ENCODE results near the gene ACCS.

The ACCS gene

DNA sequence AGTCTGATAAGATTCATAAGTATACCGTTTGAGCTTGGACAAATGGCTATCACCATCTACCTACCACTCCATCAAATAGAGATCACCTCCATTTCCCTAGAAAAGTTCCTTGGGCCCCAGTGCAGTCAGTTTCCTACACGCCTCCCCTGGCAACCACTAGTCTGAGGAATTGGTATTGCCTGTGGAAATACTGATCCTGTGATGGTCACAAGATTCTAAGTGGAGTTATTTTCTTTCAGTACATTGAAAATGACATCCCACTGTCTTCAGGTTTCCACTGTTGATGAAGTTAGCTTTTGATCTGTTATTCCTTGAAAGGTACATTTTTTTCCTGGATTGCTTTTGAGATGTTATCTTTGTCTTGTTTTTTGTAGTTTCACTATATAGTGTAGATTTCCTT, 22.9 kb upstream of the ACCS start:
- no peak for DNase-seq

GRCh38 chr11:44046182-44046581, 19.9 kb upstream of the ACCS start:
- no peak for DNase-seq

GRCh38 chr11:44047298-44047697, 18.8 kb upstream of the ACCS start:
- DNase-seq, result no peak

DNA sequence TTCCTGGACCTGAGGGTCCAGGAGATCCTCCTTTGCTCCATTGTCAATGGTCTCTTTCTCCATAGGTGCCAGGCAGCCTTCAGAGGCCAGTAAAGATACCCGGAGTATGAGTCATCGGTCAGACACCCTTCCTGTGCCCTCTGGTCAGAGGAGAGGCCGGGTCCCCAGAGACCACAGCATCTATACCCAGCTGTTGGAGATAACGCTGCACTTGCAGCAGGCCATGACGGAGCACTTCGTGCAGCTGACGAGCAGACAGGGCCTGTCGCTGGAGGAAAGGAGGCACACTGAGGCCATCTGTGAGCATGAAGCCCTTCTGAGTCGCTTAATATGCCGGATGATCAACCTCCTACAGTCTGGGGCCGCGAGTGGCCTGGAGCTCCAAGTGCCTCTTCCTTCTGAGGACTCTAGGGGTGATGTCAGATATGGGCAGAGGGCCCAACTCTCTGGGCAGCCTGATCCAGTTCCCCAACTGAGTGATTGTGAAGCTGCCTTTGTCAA, 18.1 kb upstream of the ACCS start, which contains the start of gene ACCSL:
Gene ACCSL, plus strand, starts transcription at position 51 of the 501 bp plus-strand sequence. Its CDS starts 56 bp downstream, at position 107.
- no peak for DNase-seq

DNA sequence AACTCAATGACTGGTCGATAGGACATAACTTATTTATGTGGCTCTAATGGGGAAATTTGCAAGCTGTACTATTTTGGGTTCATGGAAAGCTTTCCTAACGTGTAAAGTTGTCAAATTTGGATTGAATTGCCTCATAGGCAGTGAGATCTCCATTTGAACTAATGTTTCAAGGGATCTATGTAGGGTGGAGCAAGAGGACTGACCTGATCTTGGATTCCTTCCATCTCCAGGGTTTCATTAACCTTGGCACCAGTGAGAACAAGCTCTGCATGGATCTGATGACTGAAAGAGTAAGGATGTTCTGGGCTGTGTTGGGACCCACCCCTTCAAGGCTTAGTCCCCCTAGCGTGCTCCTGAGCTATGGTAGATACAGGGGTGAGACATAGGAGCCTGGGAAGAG, 16.2 kb upstream of the ACCS start:
- no peak for DNase-seq

- DNase-seq, result no peak
These were observed 14.9 kb upstream of the ACCS start for GRCh38 chr11:44051171-44051570.

DNA sequence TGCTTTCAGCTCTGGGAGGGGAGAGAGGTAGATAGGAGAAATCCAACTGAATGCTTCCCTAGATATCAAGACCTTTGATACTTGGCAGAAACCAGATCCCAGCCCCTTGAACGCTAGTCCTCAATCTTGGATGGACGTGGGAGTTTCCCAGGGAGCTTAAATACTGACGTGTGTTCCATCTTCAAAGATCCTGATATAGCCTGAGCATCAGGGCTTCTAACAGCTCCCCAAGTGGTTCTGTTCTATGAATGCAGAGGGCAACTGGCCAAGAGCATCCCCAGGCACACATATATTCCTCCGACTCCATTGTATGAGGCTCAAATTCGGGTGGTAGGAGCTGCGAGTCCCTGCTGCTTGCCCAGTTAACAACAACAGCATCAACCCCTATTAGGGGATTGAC, 8.7 kb upstream of the ACCS start:
- no peak for DNase-seq

DNA sequence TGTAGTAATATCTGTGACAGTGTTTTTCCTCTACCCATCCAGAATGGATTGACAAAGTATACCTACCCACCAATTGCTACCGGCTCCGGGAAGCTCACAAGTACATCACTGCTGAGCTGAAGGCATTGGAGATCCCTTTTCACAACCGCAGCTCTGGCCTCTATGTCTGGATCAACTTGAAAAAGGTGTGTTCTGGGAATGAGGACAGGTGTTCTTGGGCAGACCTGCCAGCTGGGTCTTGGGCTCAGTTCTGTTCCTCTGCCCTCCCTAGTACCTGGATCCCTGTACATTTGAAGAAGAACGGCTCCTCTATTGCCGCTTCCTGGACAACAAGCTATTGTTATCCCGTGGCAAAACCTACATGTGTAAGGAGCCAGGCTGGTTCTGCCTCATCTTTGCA, 7.8 kb upstream of the ACCS start:
- DNase-seq, result no peak

DNA sequence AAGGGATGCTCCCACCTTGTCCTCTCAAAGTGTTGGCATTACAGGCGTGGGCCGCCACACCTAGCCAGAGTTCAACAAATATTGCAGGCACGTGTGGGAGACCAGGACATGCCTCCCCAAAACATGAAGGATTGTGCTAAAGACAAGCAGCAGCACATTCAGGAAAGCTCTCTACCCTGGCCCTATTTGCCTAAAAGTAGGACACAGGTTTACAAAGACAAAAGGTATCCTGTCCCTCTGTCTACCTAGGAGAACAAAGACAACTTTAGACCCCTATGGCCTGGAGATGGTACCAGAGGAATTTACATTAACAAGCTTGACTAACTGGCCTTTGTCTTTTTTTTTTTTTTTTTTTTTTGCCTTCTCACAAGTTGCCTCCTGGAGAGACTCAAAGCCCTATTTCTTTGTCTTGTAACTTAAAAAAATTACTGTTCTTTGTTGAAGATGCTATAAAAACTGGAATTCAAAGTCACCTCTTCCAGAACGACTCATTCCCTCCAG, 859 bp upstream of the ACCS start:
- no peak for DNase-seq

DNA sequence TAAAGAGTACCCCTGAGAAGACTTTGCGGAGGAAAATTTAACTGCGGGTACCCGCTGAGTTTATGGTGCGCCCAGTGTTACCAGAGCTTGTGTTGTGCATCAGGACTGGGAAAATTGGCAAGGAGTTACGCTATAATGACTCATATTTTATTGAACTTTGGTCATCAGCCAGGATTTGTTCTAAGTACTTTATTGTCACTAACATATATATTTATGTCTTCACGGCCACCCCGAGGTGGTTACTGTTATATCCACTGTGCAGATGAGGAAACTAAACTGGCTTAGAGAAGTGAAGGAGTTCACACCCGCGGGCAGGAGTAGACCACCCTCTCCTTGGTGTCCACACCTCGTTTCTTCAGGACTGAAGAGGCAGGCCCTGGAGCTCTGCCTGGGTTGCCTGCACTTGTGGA, 667 bp downstream of the ACCS start:
- DNase-seq, result no peak

DNA sequence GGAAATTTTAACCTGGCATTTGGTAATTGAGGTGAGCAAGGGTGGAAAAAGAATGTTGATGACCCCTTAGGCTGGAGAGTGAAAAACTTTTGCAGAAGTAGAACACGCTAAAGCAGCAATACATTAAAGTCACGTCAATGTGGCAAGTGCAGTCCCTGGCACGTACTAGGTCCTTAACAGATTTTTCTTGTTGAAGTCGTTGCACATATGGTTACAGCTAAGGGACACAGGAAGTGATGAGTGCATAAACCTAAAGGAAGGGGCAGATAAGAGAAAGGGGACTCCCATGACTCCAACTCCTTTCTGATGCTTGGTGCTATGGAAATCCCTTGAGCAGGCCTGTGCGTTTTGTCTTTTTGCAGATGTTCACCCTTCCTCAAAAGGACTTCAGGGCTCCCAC, 1.2 kb downstream of the ACCS start:
- DNase-seq, result no peak

GRCh38 chr11:44068180-44068579, 2.1 kb downstream of the ACCS start:
- no peak for DNase-seq

DNA sequence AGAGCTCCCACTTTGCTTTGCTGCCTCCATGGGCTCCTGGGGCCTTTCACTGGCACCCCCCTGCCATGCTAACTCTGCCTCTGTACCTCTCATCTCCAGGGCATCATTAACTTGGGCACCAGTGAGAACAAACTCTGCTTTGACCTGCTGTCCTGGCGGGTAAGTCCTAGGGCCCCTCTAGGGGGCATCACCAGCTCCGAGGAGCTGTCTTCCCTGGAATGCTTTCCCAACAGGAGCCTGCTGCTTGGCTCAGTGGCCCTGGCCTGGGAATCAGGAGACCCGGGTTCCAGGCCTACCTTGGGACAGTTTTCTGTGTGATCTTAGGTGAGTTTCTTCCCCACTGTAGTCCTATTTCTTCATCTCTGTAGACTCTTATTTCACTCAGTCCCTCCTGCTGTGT, 5.1 kb downstream of the ACCS start:
- DNase-seq, result no peak

- no peak for DNase-seq
These were observed 6.9 kb downstream of the ACCS start for GRCh38 chr11:44072757-44073658.

GRCh38 chr11:44078794-44079193, 12.7 kb downstream of the ACCS start:
- DNase-seq, result no peak

- no peak for DNase-seq
These were observed 13.3 kb downstream of the ACCS start for GRCh38 chr11:44079376-44079775.

- no peak for DNase-seq
These were observed 14.9 kb downstream of the ACCS start for GRCh38 chr11:44080951-44081350.

DNA sequence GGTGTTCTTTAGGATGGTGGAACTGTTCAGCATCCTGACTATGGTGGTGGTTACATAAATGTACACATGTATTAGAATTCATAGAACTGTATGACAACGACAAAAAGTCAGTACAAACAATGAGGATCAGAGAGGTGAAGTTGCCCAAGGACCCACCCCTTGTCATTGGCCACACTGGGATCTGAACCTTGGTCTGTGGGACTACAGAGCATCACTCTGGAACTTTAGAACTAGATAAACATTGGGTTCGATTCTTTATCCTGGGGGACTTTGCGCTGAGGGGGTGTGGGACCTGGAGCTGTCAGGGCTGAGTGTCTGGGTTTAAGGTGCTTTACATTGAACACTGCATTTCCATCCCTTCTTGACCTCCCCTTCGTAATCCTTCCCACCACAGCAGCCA, 16.6 kb downstream of the ACCS start:
- no peak for DNase-seq

DNA sequence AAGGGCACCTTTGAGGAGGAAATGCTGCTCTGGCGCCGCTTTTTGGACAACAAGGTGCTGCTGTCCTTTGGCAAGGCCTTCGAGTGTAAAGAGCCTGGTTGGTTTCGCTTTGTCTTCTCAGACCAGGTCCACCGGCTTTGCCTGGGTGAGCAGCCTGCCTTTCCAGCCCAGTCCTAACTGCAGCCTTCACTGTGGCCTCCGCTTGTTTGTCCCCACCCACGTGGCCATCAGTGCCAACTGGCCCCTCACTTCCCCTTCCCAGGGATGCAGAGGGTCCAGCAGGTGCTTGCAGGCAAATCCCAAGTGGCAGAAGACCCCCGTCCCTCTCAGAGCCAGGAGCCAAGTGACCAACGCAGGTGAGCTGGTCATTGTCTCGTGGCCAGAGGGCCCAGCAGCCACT, 17.4 kb downstream of the ACCS start:
- DNase-seq, result no peak

GRCh38 chr11:44083906-44084305, 17.8 kb downstream of the ACCS start:
- no peak for DNase-seq

GRCh38 chr11:44085330-44085729, 19.3 kb downstream of the ACCS start:
- no peak for DNase-seq

DNA sequence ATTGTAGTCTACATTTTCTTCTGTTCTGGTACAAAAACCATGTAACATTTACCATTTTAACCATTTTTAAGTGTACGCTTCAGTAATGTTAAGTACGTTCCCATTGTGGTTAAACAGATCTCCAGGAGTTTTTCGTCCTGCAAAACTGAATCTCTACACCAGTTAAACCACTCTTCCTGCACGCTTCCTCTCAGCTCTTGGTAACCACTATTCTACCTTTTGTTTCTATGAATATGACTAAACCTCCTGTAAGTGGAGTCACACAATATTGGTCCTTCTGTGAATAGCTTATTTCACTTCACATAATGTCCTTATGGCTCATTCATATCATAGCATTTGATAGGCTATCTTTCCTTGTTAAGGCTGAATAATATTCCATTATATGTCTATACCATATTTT, 22.3 kb downstream of the ACCS start:
- no peak for DNase-seq

GRCh38 chr11:44088871-44089270, 22.8 kb downstream of the ACCS start:
- DNase-seq, result no peak

- no peak for DNase-seq
These were observed 24.5 kb downstream of the ACCS start for GRCh38 chr11:44090539-44090938.
